Measurements from ENCODE around the gene TFAM.

TFAM gene

GRCh38 chr10:58384999-58385783, at the start of gene TFAM:
TFAM (plus strand) TSS chr10:58385410; CDS start chr10:58385548, 138 bp downstream.
- peak; percentile 87 to 99 (median 98) for DNase-seq (ENCODE audit: low read depth in 3 of 3, low spot score in 1 of 3)

GRCh38 chr10:58336242-58336641, 49.0 kb upstream of the TFAM start:
- DNase-seq (ENCODE audit: low read depth in 3 of 3, low spot score in 1 of 3) = no peak

GRCh38 chr10:58341422-58341821, 43.8 kb upstream of the TFAM start:
- no peak for DNase-seq (ENCODE audit: low read depth in 3 of 3, low spot score in 1 of 3)

- no peak for DNase-seq (ENCODE audit: low read depth in 3 of 3, low spot score in 1 of 3)
These were observed 43.3 kb upstream of the TFAM start for GRCh38 chr10:58341947-58342346.

GRCh38 chr10:58347967-58348366, 37.2 kb upstream of the TFAM start:
- DNase-seq (ENCODE audit: low read depth in 3 of 3, low spot score in 1 of 3) = no peak

- no peak for DNase-seq (ENCODE audit: low read depth in 3 of 3, low spot score in 1 of 3)
These were observed 36.6 kb upstream of the TFAM start for GRCh38 chr10:58348571-58349033.

- no peak for DNase-seq (ENCODE audit: low read depth in 3 of 3, low spot score in 1 of 3)
These were observed 35.2 kb upstream of the TFAM start for GRCh38 chr10:58350023-58350422.

GRCh38 chr10:58350619-58351323, 34.4 kb upstream of the TFAM start:
- DNase-seq (ENCODE audit: low read depth in 3 of 3, low spot score in 1 of 3) = no peak

GRCh38 chr10:58351616-58352578, 33.3 kb upstream of the TFAM start:
- DNase-seq (ENCODE audit: low read depth in 3 of 3, low spot score in 1 of 3) = no peak

GRCh38 chr10:58352956-58353610, 32.1 kb upstream of the TFAM start:
- no peak for DNase-seq (ENCODE audit: low read depth in 3 of 3, low spot score in 1 of 3)

- DNase-seq (ENCODE audit: low read depth in 3 of 3, low spot score in 1 of 3) = no peak
These were observed 28.5 kb upstream of the TFAM start for GRCh38 chr10:58356756-58357155.

GRCh38 chr10:58358314-58358933, 26.8 kb upstream of the TFAM start:
- no peak for DNase-seq (ENCODE audit: low read depth in 3 of 3, low spot score in 1 of 3)

GRCh38 chr10:58358947-58359346, 26.3 kb upstream of the TFAM start:
- no peak for DNase-seq (ENCODE audit: low read depth in 3 of 3, low spot score in 1 of 3)

- no peak for DNase-seq (ENCODE audit: low read depth in 3 of 3, low spot score in 1 of 3)
These were observed 25.7 kb upstream of the TFAM start for GRCh38 chr10:58359541-58359940.

- DNase-seq (ENCODE audit: low read depth in 3 of 3, low spot score in 1 of 3) = no peak
These were observed 24.7 kb upstream of the TFAM start for GRCh38 chr10:58360412-58361004.

- DNase-seq (ENCODE audit: low read depth in 3 of 3, low spot score in 1 of 3) = no peak
These were observed 23.9 kb upstream of the TFAM start for GRCh38 chr10:58361353-58361752.

GRCh38 chr10:58362027-58362789, 23.0 kb upstream of the TFAM start:
- DNase-seq (ENCODE audit: low read depth in 3 of 3, low spot score in 1 of 3) = no peak

GRCh38 chr10:58367069-58367468, 18.1 kb upstream of the TFAM start:
- DNase-seq (ENCODE audit: low read depth in 3 of 3, low spot score in 1 of 3) = no peak

GRCh38 chr10:58371473-58371872, 13.7 kb upstream of the TFAM start:
- no peak for DNase-seq (ENCODE audit: low read depth in 3 of 3, low spot score in 1 of 3)
